Activated CD4-positive, alpha-beta T cell treated with anti-CD3 and anti-CD28 coated beads, Interleukin-2, amount 50 U/mL, for 48 hours (primary cell): ENCODE measurements around the gene ATP6V0E1.
A peak's percentile ranks its signal among the peaks of the same experiment; 100 is the strongest.

ENCODE experiments used
- DNase-seq, 2 experiments: peaks; one replicate each; pipeline ENCODE4 v3.0.0-alpha.2; 2020

ATP6V0E1 gene

DNA sequence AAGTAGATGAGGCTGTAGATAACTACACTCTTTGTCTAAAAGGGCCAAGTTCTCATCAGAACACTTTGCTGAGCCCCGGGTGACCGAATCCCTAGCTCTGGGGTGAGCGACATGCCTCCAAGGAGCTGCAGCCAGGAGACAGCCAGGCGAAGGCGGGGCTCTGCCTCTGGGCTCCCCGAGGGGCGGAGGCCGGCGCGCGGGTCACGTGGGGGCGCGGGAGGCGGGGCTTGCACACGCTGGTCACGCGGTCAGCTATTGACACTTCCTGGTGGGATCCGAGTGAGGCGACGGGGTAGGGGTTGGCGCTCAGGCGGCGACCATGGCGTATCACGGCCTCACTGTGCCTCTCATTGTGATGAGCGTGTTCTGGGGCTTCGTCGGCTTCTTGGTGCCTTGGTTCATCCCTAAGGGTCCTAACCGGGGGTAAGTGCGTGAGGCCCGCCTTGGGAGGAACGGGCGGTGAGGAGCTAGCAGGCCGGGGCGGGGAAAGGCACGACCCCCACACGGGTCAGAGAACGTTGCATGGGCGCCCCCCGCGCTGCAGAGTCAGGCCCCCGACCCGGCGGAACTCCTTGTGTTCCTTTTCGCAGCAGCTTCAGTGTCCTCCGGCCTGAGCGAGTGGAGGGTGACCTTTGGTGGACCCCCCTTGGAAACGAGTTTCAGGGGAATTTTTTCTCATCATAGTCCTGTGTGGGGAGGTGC, at the start of gene ATP6V0E1:
TSS of gene ATP6V0E1 (plus strand) at position 230 of the 702 bp plus-strand sequence. CDS start at position 320, 90 bp downstream.
- peak; percentile 98 for DNase-seq

DNA sequence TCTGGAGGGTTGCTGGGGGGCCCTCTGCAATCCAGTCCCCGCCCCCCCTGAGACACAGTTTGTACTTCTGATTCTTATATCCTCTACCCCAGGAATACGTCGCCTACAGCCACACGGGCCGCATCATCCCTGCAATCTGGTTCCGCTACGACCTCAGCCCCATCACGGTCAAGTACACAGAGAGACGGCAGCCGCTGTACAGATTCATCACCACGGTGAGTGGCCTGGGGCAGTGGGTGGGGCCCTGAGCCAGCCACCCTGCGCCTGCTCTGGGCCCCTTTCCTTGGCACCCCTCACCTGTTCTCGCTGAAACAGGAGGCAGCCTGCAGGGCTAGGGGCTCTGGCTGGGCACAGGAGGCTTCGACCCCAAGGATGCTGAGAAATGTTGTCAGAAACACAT, 48.5 kb upstream of the ATP6V0E1 start:
- DNase-seq: no peak

DNA sequence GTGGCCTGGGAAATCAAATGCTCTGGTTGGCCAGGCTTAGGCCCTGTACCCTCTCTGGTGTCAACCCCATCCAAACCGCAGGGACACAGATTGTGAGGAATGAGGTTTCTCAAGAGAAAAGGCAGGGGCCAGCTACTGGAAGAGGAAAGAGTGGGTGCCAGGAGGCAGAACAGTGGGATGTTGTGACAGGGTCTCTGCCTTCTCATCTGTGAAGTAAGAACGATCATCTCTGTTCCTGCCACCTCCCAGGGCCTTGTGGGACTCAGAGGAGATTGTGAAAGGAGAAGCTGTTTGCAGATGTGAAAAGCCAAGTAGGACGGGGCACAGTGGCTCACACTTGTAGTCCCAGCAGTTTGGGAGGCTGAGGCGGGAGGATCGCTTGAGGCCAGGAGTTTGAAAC, 47.2 kb upstream of the ATP6V0E1 start:
- no peak for DNase-seq

DNA sequence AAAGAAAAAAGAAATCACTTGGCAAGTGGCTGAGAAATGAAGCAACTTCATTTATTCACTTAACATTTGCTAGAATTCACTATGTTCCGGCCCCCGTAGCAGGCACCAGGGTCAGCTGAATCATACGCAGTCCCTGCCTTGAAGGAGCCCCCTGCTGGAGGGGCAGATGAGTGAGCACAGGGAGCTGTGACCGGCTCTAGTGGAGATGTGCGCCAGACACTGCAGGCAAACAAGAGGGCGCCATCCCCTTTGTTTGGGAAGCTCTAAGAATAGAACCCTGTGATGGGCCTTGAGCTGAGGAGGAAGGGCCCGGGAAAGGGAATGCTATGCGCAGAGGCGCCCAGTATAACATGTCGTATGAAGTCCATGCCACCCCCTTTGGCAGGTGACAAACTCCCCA, 44.5 kb upstream of the ATP6V0E1 start:
- peak; percentile 9 to 19 for DNase-seq

DNA sequence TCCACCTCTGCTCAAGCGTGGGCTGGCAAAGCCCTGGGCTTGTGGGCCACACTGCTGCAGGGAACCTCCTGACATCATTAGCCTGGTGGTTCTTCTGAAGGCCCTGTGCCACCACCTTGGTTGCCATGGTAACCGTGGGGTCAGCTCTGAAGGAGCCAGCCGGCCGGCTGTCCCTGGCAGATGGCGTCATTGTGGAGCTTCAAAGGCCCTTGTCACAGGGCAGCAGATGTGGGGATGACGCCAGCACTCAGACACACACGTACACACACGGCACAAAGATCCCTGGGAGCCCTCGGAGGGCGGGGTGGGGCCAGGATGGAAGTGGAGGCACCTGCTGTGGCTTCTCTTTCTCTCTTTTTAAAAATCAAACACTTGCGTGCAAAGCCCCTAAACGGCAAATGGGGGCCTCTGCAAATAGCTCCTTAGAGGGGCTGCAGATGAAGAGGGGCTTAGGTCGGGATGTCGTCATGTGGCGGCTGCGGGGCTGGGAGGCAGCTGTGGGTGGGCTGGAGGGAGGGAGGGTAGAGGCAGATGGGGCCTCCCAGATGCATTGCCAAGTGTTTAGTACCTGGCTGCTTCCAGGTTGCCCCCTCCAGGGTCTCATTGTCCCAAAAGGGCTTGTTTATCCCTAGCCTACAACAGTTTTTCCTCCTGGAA, 43.8 kb upstream of the ATP6V0E1 start:
- no peak for DNase-seq

DNA sequence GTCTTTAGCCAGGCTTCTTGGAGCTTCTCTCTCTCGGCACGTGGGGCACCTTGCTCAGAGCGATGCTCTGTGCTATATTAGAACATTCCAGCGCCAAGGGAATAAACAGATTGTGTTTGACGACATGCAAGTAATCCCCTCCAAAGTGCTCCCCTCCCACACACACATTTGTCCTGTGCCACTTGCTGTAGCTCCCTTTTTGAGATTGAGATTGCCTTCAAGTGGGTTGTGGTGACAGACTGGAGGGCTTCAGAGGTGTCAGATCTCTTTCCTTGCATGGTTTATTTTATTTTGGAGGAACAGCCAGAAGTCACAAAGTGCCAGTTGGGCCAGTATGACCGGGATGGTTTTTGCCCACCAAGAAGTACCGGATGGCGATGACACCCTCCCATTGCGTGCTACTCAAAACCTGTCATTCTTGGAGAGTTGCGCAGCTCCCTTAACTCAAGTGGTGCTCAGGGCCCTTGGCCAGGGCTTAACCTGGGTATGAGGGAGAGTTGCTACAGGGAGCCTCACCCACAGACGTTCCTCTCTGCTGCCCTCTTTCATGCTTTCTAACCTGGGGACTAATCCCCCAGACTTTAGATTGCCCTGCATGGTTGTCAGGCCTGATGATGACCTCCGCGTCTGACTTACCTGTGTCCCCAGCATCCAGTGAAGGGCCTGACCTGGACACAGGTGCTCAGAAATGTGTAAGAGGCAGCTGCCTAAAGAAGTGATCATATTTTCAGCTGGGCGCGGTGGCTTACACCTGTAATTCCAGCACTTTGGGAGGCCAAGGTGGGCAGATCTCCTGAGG, 43.1 kb upstream of the ATP6V0E1 start:
- no peak for DNase-seq

DNA sequence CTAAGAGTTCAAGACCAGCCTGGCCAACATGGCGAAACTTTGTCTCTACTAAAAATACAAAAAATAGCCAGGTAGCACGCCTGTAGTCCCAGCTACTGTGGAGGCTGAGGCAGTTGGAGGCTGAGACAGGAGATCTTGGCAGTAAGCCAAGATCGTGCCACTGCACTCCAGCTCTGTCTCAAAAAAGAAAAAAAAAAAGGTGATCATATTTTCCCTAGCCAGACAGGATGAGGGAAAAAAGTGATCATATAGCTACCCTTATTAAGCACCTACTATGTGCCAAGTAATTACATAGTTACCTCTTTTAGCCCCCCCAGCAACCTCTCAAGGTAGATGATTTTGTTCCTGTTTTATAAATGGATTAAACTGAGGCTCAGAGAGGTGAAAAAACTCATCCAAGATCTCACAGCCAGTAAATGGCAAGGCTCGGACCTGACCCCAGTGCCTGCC, 42.5 kb upstream of the ATP6V0E1 start:
- DNase-seq: no peak

DNA sequence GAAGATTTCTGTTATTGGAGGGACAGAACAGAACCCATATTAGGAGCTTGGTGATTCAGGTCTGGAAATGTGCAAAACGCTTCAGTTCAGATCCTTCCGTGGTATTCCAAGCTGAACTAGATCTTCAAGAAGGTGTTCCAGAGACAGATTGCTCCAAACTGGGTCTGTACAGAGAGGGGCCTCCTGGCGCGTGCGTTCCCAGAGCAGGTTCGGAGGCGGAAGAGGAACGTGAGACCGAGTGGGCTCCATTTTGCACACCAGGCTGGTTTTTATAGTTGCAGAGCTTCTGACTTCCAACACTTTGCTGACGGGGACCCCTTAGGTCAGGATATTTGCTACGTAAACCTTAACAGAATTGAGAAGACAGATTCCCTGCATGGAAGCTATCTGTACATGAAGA, 41.0 kb upstream of the ATP6V0E1 start:
- DNase-seq: no peak

DNA sequence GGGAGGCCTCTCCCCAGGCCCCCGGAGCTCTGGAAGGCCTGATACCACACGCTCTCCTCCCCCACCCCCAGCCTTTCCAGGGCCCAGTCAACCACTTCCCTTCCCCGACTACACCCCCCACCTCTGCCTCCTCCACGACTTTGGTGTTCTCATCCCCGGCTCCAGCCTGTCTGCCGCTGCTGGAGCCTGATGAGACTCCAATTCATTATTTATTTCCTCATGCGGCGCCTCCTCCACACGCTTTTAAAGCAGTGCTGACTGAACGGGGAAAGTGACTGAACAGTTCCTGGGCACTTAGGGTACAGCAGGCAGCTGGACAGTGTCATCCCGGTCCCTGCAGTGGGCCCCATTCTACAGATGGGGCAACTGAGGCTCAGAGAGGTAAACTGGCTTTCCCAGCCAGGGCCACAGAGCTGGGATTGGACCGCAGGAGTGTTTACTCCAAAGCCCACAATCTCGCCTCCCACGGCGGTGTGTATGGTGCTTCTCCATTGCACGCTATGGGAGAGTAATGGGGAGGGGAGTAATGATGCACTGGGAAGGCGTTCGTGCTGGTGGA, 40.2 kb upstream of the ATP6V0E1 start:
- DNase-seq: no peak

DNA sequence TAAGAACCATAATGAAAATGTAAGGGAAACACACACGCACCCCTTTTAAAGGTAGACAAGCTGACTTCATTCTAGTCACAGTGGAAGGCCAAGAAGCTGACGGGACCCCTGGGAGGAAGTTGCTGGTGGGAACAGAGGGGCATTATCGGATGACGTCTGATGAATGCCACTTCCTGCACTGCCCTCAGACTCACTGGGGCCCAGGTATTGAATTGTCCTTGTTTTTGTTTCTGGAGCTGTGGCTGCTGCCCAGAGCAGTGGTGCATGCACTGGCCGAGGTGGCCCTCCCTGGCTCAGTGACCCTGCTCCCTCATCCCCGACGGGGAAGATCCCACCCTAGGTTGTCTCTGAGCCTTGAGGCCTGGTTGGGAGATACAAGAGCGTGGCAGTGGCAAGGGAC, 39.7 kb upstream of the ATP6V0E1 start:
- no peak for DNase-seq

DNA sequence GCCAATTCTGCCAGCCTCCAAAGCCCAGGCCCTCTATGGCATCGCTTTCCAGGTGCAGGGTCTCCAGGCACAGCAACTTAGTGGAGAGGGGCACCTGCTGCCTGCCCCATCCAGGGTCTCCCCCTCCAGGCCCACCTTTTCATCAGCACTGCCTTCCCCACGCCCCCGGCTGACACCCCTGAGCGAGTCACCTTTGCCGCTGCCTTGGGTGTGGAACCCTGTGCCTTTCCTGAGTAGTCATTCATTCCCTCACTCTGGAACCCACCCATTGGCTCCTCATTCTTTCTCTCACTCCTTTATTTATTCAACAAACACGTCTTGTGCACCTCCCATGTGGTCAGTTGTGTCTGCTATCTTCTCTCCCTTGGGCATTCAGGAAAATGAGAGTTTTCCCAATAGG, 38.8 kb upstream of the ATP6V0E1 start:
- no peak for DNase-seq

DNA sequence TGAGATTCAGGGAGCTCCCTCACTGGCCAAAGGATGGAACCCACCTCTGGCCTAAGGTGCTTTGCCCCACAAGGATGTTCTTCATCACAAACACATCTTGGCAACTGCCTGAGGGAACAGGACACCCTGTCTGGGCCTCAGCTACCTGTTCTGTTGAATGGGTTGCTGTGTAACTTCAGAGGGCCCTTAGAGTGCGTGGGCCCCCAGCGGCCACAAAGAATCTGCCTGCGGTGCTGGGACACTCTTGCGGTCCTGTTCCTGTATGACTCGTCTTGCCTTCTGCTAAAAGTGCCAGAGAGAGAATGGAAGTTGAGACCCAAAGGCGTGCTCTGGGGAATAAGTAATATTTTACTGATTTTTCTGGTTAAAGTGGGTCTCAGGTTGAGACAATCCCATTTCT, 38.4 kb upstream of the ATP6V0E1 start:
- DNase-seq: no peak

DNA sequence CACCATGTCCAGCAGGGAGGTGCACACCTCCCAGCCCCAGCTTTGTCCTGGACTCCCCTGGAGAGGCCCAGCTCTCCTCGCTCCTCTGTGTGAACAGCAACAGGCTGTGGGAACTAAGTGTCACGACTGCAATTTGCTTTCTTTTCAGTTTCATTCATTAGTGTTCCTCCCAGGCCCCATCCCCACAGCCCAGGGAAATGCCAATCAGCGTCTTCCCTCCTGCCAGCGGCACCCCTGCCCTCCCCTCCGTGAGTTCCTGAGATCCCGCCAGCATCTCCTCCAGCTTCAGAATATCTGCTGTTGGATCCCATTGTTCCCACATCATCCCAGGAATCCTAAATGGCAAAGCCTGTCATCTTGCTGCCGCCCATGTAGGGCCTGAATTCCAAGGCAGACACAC, 37.4 kb upstream of the ATP6V0E1 start:
- DNase-seq: no peak

DNA sequence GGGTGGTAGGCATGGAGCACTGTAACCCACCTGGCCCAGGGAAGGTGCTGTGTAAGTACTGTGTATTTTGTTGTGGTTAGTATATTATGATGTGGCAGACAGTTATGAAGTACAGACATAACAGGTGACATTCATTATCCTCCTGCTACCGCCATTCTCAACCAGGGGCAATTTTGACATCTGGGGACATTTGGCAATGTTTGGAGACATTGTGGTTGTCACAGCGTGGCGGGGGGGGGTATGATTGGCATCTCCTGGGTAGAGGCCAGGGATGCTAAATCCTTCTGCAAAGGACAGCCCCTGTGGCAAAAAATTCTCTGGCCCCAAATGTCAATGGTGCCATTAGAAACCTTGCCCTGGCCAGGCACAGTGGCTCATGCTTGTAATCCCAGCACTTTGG, 34.1 kb upstream of the ATP6V0E1 start:
- no peak for DNase-seq

DNA sequence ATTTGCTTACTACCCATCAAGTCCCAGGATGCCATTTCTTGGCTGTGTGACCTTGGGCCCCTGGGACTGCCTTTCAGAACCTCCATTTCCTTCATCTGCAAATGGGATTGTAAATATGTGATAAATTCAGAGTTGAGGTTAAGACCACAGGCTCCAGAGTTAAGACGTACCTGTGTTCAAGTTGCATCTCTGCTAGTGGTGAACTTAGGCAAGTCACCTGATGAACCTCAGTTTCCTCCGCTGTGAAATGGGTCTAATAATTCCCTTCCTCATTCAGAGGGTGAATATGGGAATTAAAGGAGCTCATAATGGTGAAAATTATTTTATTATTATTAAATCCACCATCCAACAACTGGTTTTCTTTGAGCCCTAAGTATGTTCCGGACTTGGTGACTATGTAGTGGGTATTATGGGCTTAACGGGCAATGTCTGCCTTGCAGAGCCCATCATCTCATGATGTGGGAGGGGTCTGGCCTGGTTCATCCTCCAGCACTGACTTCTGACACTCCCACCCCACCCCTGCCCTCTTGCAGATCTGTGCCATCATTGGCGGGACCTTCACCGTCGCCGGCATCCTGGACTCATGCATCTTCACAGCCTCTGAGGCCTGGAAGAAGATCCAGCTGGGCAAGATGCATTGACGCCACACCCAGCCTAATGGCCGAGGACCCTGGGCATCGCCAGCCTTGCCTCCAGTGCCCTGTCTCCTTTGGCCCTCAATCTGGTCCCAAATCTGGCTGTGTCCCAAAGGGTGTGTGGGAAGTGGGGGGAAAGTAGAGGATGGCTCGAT, 33.2 kb upstream of the ATP6V0E1 start:
- no peak for DNase-seq

DNA sequence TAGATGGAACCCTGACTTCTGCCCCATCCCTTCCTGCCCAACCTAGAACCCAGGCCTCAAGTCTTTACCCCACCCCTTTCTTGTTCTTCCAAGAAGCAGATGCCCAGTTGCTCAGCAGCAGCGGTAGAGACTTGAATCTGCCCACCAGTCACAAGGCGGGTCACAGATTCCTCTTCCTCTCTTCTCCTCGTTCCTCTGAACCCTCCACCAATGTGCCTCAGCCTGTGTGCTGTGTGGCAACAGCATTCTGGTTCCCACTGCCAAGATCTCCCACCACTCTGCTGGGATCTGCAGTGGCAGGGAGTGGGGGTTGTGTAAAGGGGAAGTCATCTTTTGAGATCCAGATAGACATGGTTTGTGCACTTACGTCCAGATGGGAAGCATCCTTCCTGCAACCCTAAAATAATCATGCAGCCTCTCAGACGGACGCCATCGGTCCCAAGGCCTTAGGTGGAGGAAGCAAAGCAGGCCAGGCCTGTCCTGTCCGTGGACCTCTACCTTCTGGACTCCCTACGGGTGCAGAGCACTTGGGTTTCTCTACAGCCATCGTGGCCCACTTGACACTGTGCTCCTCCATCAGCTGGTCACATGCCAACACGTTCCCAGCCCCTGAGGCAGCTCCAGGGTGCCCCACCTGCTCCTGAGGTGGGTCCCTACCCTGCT, 32.1 kb upstream of the ATP6V0E1 start:
- no peak for DNase-seq

DNA sequence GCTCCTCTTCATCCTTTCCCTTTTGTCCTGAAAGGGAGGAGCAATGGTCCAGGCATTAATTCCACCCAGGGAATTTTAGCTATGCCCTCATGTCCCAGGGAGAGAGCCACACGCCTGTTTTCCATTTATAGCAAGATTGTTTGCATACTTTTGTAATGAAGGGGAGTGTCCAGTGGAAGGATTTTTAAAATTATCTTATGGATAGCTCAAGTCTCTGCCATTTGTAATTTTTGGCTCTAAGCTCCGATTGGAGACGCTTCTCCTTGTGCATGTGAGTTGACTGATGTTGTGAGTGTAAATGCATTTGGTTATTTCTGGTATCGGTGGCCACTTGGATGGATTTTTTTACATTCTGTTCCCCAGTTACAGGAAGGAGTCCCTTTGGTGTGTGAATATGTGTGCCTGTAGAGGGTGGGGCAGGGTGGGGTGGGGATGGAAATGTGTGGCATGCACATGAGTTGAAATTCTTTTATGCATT, 31.5 kb upstream of the ATP6V0E1 start:
- DNase-seq: no peak

DNA sequence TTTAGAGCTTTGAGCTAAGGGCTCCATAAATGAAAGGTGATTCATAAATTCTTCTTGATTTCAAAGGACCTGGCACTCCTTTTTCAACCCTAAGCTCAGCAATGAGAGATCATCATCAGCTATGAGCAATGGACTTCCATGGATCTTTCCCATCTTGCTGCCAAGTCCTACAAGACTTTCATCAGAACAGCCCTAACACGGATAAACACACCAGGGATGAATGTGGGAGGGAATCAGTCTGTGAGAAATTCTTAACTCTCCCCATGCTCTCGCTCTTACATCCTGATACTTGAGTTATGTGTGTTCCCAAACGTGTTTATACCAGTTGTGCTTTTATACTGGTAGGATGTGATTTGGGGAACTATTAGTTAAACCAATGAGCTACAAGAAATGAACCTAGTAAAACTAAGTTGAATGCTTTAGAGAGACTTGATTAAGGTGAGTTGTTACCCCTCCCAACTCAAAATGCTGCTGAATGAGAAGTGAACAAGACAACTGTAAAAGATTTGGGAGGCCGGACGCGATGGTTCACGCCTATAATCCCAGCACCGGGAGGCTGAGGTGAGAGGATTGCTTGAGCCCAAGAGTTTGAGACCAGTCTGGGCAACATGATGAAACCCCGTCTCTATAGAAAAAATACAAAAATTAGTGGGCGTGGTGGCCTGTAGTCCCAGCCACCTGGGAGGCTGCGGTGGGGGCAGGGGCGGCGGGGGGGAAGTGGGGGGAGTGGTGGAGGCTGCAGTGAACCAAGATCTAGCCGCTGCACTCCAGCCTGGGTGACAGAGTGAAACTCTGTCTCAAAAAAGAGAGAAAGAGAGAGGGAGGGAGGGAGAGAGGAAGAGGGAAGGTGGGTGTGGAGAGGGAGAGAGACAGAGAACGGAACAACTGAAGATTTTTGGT, 29.5 kb upstream of the ATP6V0E1 start:
- no peak for DNase-seq

DNA sequence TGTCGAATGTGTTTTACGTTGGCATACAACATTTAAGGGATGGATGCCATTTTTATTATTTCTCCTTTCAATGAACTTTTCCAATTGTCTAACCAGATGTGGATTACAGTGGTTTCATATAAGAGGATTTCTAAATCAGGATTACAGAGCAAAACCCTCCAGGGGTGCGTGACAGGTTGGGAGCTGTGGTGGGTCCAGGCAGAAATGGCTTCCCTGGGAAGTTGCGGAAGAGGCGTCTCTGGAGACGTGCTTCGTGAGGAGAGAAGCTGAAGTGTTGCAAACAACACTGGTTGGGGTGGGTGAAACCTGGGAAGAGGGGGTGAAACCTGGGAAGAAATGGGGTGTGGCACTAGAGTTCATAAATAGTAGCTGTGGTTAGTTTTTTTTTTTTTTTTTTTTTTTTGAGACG, 28.8 kb upstream of the ATP6V0E1 start:
- no peak for DNase-seq

DNA sequence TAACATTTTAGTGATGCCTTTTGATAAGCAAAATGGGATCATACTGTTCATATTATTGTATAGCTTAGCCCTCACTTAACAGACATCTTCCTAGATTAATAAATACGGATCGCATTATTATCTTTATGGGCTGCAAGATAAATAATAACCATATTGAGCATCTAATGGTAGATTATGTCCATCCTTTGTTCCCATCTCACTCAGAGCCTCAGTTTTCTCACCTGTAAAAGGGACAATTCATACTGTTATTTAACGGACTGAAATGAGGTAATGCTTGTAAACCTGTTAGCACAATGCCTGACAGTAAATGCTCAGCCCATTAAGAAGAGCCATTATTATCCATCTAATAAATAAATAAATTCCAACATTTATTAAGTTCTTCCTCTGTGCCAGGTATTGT, 27.3 kb upstream of the ATP6V0E1 start:
- DNase-seq: no peak

DNA sequence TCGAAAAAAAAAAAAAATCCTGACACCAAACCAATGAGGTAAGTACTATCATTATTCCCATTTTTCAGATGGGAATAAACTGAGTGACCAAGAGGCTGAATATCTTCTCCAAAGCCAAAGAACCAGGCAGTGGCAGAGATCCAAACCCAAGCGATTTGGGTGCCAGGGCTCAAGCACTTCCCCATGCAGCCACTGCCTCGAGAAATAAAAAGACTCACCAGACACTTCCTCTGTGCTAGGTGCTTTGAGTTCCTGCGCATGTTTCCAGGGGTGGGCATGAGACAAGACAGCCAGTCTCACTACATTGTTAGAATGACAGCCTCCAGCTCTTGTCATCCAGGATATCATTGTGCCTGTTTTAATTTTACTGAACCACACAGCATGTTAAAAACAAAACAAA, 26.6 kb upstream of the ATP6V0E1 start:
- DNase-seq: no peak
